Measurements from ENCODE around the gene SLC25A21. TPM values are rescaled to one million over a fixed set of nuclear protein-coding genes. Genes with fewer than 3 reads are reported as not detected.

The SLC25A21 gene
- polyA plus RNA-seq, 2 of the 4 experiments (the other 2 are of a cell fraction) = 0.68 to 1.4 TPM

- ATAC-seq (peak; percentile 81 to 86), DNase-seq (ENCODE audit: low read depth in 1 of 2, low spot score in 1 of 2) (peak in 1 of 2 experiments; percentile 82), FAIRE-seq (peak; percentile 65)
- ChIA-PET CTCF (interaction anchor here (0.7 to 1.6 kb wide), 3 partner anchors 32 to 318 kb away, joined by 3 to 6 read pairs (median 4); no protein-coding TSS in a partner anchor), POLR2A (no interaction called here)
- TF ChIP-seq CHD4 (IDR thresholded peaks at IDR 0.05; ENCODE audit: borderline replicate concordance) (no peak), JUN (IDR thresholded peaks at IDR 0.05) (0 out of 5 replicates have a peak, but pooled peaks of 1 of the 2 experiments have one; percentile 38), FOSL2 (IDR thresholded peaks at IDR 0.05) (peak; percentile 38; the same call in 1 of the 2 replicates), FOSL2 (CRISPR knock-in tag; IDR thresholded peaks at IDR 0.05) (peak; percentile 87), GATA3 (IDR thresholded peaks at IDR 0.05; ENCODE audit: borderline replicate concordance) (peak; percentile 53; the same call in 1 of the 2 replicates), CHD2 (IDR thresholded peaks at IDR 0.05; ENCODE audit: low read length, partially characterized antibody) (no peak), JUNB (IDR thresholded peaks at IDR 0.05) (peak; percentile 81), ESRRA (IDR thresholded peaks at IDR 0.05; ENCODE audit: borderline replicate concordance, low read length) (no peak), NFE2L2 (conservative IDR thresholded peaks at IDR 0.05; ENCODE audit: low read length) (no peak), CBX2 (IDR thresholded peaks at IDR 0.05; ENCODE audit: borderline replicate concordance, low read depth) (no peak)
- TF ChIP-seq, protein P1, sequence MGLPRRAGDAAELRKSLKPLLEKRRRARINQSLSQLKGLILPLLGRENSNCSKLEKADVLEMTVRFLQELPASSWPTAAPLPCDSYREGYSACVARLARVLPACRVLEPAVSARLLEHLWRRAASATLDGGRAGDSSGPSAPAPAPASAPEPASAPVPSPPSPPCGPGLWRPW (IDR thresholded peaks at IDR 0.05) = no peak
- Histone ChIP-seq H3K27ac (peak overlapping the region; percentile 79 to 82), H3K9me3 (no peaks in the 10 kb centered on the region), H3K4me2 (peak overlapping the region; percentile 62), H3K4me1 (peaks cover 50% of the 10 kb centered on the region), H3K4me3 (no peak overlapping the region)
- 0% methylated on average over 1 of the region's 1 CpG for WGBS (ENCODE audit: missing lambda C conversion rate)
Observed at GRCh38 chr14:36973806-36974442, 198.5 kb downstream of the SLC25A21 start.

GRCh38 chr14:36971263-36971855 is 201.0 kb downstream of the SLC25A21 start:
- ATAC-seq (no peak), DNase-seq (ENCODE audit: low read depth in 1 of 2, low spot score in 1 of 2) (no peak), FAIRE-seq (no peak)
- 91% methylated on average over 9 of the region's 9 CpGs for WGBS (ENCODE audit: missing lambda C conversion rate)
- ChIA-PET POLR2A (no interaction called here), CTCF (no interaction called here)
- H3K9me3 ChIP-seq = no peaks in the 10 kb centered on the region
- H3K4me1 ChIP-seq = peaks cover 42% of the 10 kb centered on the region
- no peak overlapping the region for H3K4me2 ChIP-seq
- no peak overlapping the region for H3K4me3 ChIP-seq
- TF ChIP-seq CHD2 (IDR thresholded peaks at IDR 0.05; ENCODE audit: low read length, partially characterized antibody) = no peak
- no peak for TF ChIP-seq FOXS1 (CRISPR knock-in tag; IDR thresholded peaks at IDR 0.05)
- no peak for TF ChIP-seq CBX8 (IDR thresholded peaks at IDR 0.05)
- TF ChIP-seq, protein P2, sequence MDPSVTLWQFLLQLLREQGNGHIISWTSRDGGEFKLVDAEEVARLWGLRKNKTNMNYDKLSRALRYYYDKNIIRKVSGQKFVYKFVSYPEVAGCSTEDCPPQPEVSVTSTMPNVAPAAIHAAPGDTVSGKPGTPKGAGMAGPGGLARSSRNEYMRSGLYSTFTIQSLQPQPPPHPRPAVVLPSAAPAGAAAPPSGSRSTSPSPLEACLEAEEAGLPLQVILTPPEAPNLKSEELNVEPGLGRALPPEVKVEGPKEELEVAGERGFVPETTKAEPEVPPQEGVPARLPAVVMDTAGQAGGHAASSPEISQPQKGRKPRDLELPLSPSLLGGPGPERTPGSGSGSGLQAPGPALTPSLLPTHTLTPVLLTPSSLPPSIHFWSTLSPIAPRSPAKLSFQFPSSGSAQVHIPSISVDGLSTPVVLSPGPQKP (IDR thresholded peaks at IDR 0.05; ENCODE audit: low read depth, low read length) = no peak
- no peak for TF ChIP-seq RAD21 (conservative IDR thresholded peaks at IDR 0.05 in 1 of 2, IDR thresholded peaks at IDR 0.05 in 1 of 2)
- no peak for TF ChIP-seq MAFK (IDR thresholded peaks at IDR 0.05; ENCODE audit: partially characterized antibody)
- TF ChIP-seq EHMT2 (IDR thresholded peaks at IDR 0.05; ENCODE audit: low read depth) = no peak
- no peak for TF ChIP-seq TP53 (CRISPR knock-in tag; IDR thresholded peaks at IDR 0.05)
- TF ChIP-seq KDM1A (IDR thresholded peaks at IDR 0.05; ENCODE audit: low read depth) = no peak
- TF ChIP-seq E2F6 (IDR thresholded peaks at IDR 0.05; ENCODE audit: borderline replicate concordance, low read depth) = no peak
- no peak for TF ChIP-seq BHLHE40 (IDR thresholded peaks at IDR 0.05; ENCODE audit: low read depth, low read length)
- TF ChIP-seq MYC (IDR thresholded peaks at IDR 0.05; ENCODE audit: borderline replicate concordance, low read length) = no peak
- TF ChIP-seq POLR2AphosphoS2 (conservative IDR thresholded peaks at IDR 0.05; ENCODE audit: low read length) = no peak
- TF ChIP-seq NFE2L2 (conservative IDR thresholded peaks at IDR 0.05; ENCODE audit: low read length) = no peak
- 0 out of 6 replicates have a peak overlapping the region, but pooled peaks of 1 of the 2 experiments have one; percentile 6 for H3K27ac ChIP-seq
